HuH-7.5 (cell line): ENCODE data around the gene ZRANB3.
"Not testable (repeated sequence)": the region's sequence is repeated elsewhere in the genome, so short reads cannot be mapped to it uniquely, and the experiment has no call there.

Experiments used
- DNase-seq: peaks from one replicate; pipeline ENCODE4 v3.0.0; 2011; ENCODE audit warnings: low spot score

Gene ZRANB3

DNA sequence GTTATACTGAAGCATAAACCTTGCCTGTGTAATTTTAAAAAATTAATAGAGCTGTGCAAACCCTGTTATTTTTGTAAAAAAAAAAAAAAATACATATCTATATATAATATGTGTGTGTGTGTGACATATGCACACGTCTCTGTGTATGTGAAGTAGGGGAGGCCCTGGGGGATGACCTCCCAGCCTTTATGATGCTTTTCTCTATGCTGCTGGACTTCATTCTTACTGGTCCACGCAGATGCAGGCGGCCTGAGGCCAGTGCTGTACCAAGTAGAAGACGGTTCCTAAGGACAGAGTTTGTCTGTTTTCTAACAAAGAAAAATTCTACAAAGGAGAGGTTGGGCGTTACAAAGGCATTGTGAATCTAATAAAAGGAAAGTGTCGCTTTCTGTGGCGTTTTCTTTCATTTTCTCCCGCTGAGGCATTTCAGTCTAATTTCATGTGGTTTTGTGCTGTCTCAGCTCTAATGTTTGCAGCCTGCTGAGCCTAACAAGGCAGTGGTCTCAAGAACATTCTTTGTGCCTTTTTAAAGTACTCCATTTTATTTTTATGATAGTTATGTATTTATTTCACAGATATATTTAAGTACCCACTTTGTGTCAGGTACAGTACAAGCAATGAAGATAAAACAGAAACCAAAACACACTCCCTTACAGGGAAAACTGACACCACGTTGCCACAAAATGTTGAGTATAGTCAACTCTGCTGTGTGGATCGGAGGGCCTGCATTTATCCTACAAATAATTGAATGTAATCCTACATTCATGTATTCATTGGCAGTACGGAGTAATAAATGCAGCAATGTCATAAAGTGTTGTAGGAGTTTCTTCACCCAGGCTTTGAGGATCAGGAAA lies 360.9 kb downstream of the ZRANB3 start:
- DNase-seq: no peak

DNA sequence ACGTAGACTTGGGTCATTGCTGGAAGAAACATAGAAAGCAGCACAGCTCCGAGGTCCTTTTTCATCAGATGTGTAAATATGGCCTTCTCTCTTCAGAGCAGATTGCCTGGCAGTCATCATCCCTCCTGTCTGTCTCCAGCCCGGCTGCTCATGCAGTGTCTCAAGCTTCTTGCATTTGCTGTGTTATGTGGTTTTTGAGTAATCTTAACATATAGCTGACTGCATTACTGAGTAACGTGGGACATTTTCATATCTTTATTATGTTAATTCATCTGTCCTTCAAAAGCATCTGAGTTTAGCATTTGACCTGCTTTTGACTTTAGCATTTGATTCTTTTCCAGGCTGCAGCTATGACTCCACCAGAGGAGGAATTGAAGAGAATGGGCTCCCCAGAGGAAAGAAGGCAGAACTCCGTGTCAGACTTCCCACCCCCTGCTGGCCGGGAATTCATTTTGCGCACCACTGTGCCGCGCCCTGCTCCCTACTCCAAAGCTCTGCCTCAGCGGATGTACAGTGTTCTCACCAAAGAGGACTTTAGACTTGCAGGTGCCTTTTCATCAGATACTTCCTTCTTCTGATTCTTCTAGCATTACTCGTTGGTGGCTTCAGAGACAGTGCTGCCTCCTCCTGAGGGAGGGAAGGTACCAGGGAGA lies 362.7 kb downstream of the ZRANB3 start:
- DNase-seq: no peak

DNA sequence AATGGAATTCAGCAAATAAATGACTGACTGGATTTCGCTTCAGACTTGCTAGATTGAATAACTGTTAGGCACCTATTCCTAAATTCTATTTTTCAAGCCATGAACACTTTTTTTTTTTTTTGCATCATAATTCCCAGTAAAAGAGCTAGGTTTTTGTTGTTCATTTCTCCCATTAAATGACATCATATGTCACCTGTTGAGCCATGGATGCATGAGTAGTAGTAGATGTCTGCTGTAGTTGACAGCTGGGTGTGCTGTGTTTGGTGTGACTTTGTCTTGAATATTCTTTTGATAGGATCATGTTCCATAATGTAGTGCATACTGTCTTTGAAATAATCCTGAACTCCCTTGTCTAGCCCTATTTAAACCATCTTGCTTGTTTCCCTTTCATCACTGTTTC lies 363.7 kb downstream of the ZRANB3 start:
- no peak for DNase-seq

DNA sequence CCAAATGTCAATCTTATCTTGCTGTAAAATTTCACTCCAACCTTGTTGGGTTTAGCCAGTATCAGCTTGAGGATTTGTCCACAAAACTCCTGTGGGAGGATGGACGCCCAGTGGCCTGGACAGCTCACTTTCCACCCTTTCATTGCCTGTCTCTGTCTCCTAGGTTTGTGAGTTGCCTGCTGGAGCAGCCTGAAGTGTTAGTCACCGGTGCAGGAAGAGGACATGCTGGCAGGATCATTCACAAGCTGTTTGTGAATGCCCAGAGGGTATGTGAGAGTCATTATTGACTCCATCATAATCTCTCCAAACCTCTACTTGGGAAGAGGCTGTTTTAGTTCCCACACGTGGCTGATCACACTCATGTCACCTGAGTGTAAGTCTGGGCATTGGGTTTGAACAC lies 366.6 kb downstream of the ZRANB3 start:
- DNase-seq: no peak

DNA sequence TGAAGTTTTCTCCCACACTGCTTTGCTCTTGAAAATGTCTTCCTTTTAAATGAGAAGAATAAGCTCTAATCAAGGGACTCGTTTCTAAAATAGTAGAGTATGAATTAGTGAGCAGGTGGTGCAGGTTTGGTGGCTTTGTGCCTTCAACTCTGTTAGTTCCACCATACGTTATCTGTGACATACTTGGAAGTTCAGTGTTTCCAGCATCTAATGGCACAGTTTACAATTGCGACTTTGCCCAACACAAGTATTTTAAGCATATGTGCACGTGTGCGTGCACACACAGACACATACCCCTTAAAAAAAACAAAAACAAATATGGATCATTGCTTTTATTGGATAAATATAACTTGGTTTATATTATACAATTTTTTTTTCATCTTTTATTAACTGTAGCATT lies 367.1 kb downstream of the ZRANB3 start:
- DNase-seq: no peak

DNA sequence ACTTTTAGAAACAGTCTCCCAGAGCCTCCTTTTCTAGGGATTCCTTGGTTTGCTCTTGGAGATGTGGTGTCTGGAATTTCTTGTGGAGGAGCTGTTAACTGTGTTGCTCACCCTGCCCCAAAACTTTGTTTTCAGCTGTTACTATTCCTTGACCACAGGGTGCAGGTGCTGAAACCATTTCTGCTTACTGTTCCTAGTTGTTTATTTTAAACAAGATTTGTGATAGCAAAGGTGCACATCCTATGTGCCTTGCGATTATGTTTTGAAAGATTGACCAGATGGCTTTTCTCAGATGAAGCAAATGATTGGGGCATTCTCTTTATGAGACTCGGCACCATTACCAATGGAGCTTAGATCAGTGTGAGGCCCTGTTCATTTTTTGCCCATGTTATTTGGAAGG lies 367.7 kb downstream of the ZRANB3 start:
- DNase-seq: no peak

DNA sequence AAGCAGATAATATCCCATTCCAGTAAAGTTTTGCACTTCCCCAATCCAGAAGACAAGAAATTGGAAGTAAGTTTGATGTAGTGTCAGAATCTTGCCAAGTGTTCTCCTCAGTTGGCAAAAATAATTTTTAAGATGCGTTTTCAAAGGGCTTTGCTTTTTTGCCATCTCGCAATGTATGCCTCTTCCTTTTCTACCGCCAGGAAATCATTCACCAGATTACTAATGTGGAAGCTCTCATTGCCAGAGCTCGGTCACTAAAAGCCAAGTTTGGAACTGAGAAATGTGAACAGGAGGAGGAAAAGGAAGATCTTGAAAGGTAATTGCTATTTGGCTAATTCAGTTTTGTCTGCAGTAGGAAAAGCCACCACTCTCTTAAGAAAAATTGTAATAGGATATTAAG lies 368.2 kb downstream of the ZRANB3 start:
- DNase-seq: no peak

DNA sequence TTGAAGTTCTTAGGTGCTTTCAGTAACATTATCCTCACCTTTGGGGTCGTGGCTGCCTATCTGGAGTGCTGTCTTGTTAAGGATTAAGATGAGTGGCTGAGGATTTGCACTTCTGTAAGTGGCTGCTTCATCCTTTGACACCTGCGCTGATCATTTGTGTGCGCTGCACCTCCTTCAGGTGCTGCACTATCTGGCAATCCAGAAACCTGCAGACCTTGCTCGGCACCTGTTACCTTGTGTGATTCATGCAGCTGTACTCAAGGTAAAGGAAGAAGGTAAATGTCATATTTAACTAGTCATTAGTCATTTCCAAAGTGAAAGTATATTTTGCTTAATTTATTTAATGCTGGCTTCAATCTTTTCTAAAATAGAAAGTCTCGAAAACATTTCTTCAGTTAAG lies 368.6 kb downstream of the ZRANB3 start:
- no peak for DNase-seq

DNA sequence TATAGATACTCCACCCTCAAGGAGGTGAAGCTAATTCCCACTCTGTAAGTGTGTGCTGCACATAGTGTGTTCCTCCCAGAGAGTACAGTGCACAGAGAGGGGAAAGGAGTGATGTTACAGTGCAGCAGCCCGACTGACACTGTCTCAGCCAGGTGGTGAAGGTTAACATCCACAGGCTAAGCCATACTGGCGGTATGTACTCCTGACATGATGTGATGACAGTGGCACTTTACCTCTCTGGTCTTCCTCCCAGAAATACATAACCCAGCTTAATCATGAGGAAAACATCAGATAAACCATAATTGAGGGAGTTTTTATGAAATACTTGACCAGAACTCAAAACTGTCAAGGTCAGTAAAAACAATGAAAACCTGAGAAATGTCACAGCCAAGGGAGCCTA lies 371.8 kb downstream of the ZRANB3 start:
- DNase-seq: no peak

DNA sequence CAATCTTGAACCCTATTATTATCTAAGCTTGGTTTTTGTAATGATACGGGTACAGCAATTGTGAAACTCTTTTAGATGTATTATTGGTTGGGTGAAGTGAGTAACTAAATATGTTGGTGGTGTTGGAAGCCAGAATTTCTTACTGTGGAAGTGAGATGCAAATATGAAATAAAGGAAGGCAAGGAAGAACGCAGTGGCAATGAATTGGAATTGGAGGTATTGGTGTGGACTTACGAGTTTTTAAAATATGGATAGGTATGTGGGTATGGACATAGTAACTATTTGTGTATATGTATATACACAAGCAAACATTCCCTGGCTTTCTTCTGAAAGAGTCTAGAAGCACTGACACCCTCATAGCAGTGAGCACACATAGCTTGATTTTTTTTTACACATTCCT lies 373.2 kb downstream of the ZRANB3 start:
- DNase-seq: no peak

DNA sequence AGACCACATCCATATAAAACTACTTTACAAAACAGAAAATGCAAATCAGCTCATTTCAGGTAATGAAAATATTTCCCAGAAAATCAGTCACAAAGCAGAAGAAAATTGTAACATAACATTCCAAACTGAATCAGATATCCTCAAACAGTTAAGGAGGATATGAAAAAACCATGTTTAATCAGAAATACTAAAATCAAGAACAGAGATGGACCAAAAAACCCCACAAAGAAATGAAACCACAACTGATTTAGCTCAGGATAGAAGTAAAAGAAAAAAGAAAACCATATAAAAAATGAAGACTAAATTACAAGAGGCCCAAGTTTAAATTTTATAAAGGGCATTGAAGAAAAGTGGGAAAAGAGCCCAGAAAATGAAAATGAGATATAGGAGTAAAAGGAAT lies 376.1 kb downstream of the ZRANB3 start:
- DNase-seq: no peak

DNA sequence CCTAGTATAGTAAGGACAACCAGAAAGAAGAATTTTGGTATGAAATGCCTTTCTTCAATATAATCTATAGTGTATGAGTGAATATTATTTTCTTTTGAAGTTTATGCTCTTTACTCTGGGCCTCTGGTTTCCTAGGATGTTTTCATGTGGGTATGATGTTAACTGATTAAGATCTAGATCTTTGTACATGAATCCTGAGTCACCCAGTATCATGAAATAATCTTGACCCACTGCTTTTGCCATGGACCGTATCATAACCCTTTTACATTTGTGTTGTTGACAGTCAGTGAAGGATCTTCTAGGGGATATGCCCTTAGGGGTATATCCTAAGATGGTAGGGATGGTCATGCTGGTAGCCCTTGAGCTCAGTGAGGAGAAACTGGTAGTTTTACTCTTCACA lies 378.7 kb downstream of the ZRANB3 start:
- no peak for DNase-seq

DNA sequence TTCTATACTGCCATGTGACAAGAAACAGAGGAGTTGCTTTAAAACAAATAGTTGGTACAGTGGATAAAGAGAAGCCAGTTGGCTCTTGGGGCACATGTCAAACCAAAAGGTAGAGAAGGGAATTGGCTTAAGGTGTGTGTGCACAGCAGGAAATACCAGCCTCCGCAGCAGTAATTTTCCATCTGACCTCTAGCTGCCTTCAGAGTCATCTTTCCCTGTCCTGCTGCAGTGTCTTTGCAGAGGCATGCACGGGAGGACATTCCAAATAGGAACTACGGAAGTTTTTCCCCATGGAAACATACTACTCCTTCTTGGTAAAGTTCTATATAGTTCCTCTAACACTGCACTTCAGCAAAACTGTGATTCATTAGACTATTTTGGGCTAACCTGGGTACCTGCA lies 379.4 kb downstream of the ZRANB3 start:
- peak; percentile 16 for DNase-seq

DNA sequence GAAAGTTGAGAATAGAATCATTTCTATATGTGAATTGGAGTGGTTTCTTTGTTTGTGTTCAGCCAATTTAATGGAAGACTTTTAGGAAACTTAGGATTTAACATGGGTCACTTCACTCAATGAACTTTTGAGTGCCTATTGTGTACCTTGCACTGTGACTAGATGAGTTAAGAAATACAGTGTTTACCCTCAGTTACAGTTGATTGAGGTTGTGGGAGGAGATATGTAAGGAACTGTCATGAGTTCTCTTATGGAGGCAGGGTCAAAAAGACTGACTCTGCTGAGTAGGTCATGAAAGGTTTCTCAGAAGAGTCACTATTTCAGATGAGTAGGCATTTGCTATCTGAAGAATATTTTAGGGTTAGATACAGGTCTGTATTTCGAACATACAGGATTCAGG lies 380.3 kb downstream of the ZRANB3 start:
- DNase-seq: peak; percentile 20

DNA sequence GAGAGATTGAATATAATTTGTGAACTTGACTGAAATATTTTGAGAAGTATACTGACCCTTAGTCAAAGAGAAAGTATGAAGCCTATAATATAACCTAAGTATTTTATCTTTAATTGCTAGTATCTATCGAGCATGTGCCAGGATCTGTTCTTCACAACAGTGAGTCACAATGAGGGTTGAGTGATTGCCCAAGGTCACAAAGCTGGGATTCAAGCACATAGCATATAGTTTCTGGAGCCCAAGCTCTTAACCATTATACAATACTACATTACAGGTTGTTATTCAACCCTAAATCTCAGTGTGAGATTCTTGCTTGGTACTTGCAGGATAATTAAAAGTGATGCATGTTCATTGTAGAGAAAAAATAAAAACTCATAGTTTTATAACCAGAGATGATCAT lies 381.8 kb downstream of the ZRANB3 start:
- no peak for DNase-seq

DNA sequence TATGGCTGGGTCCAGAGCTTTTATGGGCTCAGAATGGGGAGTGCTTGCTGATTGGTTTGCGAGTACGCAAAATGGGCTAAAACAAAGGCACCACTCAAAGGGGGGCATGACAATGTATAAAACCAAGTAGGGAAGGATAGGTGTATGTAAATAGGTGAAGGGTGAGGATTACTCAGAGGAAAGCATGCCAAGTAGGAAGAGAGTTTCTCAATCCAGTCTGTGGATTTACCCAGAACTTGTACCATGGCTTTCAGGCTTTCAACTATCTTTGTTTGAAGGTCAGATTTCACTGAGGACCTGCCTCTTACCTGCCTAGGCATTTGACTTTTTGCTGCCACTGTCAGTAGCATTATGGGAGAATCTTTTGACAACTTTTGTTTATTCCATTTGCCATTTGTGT lies 386.7 kb downstream of the ZRANB3 start:
- DNase-seq: no peak

DNA sequence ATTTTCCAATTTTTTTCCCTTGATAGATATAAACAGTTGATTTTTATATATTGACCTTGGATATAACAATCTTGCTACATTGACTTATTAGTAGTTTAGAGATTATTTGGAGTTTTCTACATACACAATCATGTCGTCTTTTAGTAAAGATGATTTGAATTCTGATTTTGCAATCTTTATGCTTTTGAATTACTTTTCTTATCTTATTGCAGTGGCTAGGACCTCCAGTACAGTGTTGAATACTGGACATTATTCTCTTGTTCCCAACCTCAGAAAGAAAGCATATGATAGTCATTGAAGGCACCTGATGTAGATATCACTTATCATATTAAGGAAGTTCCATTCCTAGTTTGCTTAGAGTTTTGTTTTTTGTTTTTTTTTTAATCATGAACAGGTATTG lies 388.7 kb downstream of the ZRANB3 start:
- DNase-seq: no peak

DNA sequence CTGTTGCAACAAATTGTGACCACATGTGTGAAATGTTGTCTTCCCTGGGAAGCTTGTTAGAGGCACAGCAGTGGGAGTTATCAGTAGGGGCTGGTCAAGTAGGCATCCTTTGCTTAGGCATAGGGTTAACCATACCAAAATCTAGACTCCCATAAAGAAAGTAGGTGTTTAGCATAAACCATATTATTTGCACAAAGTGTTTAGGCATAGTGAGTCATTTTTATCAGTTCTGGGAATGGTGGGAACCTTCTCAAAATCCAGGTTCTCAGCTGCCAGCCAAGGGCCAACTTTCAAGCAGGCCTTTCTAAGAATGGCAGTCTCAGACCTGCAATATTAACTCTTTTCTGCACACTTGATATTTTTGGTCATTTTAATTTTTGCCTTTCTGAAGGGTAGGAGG lies 390.4 kb downstream of the ZRANB3 start:
- DNase-seq: no peak

DNA sequence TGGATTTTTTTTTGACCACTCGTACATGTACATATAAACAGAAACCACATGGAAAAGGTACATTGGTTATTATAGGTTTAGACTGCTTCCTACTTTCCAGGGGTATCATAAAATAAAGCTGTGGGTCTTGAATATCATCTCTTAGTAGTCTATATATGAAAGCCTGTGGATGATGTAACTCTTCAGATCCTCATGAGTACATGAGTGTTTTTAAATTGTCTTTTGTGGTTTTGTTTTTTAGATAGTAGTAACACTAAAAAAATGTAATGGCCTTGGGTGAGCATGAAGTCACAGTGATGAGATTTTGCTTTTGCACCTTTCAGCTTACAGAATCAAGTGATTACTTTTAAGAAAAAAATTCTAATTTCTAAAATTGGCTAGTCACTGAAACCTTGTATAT lies 398.7 kb downstream of the ZRANB3 start:
- DNase-seq: no peak

DNA sequence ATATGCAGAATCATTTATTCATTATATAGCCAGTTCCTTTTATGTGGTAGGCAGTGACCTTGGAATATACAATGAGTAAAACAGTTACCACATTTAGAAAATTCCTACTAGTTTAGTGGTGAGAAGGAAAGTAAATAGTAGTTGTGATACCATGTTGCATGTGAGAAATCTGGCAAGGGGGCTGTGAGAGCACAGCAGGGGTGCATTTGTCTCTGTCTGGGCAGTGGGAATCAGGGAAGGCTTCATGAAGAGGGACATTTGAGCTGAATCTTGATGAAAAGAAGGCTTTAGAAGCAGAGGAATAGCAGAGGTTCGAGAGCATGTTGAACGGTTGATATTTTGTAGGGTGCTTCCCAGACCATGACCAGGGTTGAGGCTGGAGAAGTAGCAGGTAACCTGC lies 400.3 kb downstream of the ZRANB3 start:
- DNase-seq: no peak

DNA sequence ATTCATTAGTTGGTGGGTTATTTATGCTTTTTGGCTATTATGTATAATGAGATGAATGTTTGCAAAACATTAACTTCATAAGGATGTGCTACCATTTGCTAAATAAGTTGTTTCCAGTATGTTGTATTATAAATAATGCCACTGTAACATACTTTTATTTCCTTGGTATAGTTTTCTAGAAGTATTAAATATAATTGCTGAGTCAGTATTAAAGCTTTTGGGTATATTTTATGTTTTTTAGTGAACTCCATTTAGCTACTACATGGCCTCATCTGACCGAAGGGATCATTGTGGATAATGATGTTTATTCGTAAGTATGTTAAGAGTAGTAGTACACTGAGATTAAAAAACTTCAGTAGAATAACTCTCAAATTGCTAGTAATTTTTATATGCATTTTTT lies 405.1 kb downstream of the ZRANB3 start:
- DNase-seq: no peak

DNA sequence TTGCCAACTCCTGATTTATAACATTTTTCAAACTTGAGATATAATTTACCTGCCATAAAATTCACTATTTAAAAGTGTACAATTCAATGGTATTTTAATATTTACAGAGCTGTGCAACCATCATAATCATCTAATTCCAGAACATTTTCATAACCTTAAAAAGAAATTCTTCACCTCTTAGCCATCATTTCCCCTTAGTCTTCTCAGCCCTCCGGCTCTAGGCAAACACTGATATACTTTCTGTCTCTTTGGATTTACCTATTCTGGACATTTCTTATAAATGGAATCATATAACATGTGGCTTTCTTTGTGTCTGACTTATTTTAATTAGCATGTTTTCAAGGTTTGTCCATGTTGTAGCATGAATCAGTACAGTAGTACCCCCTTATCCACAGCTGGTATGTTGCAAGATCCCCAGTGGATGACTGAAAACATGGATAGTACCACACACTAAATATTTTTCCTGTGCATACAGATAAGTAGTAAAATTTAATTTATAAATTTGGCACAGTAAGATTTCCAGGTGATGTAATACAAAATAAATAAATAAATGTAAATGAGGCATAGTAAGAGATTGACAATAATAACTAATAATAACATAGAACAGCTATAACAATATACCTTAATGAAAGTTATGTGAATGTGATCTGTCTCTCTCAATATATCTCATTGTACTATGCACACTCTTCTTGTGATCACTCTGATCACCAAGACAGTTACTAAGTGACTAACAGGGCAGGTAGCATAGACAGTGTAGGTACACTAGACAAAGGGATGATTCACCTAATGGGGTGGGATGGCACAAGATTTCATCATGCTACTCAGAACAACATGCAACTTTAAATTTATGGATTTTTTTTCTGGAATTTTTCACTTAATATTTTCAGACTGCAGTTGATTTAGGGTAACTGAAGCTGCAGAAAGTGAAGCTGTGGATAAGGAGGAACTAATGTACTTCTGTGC lies 405.8 kb downstream of the ZRANB3 start:
- DNase-seq: no peak

DNA sequence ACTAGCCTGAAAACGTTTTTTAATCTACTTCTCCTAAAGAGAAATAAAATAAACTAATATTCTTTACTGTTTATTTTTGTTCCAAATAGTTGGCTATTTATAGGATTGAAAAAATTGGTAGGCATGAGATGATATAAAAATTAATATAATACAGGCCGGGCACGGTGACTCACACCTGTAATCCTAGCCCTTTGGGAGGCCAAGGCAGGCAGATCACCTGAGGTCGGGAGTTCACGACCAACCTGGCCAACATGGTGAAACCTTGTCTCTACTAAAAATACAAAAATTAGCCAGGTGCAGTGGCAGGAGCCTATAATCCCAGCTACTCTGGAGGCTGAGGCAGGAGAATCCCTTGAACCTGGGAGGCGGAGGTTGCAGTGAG lies 409.4 kb downstream of the ZRANB3 start:
- DNase-seq: not testable (repeated sequence)
